Measurements from ENCODE around the gene NGEF.

DNA sequence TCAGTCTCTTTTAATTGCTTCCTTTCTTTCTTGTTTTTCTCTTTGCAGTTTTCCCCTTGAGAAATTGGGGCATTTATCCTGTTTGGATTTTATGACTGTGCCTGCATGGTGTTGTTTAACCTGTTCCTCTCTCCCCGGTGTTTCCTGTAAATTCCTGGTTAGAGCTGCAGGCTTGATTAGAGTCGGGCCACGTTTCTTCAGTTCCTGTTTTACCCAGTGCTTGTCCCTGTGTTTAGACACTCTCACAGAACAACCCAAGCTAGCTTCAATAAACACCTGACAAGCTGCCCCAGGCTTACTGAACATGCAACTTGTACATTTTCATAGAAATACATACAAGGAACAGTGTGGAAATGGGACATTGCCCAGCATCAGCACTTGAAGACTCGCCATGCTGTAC is 53.9 kb downstream of the NGEF start:
- TF ChIP-seq, protein P1, sequence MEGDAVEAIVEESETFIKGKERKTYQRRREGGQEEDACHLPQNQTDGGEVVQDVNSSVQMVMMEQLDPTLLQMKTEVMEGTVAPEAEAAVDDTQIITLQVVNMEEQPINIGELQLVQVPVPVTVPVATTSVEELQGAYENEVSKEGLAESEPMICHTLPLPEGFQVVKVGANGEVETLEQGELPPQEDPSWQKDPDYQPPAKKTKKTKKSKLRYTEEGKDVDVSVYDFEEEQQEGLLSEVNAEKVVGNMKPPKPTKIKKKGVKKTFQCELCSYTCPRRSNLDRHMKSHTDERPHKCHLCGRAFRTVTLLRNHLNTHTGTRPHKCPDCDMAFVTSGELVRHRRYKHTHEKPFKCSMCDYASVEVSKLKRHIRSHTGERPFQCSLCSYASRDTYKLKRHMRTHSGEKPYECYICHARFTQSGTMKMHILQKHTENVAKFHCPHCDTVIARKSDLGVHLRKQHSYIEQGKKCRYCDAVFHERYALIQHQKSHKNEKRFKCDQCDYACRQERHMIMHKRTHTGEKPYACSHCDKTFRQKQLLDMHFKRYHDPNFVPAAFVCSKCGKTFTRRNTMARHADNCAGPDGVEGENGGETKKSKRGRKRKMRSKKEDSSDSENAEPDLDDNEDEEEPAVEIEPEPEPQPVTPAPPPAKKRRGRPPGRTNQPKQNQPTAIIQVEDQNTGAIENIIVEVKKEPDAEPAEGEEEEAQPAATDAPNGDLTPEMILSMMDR (IDR thresholded peaks at IDR 0.05; ENCODE audit: low read length): no peak
- no peak for TF ChIP-seq EZH2 (IDR thresholded peaks at IDR 0.05; ENCODE audit: borderline replicate concordance, low read length)

Data from OCI-LY1 (cell line).